ENCODE results near the gene RHD. TPM values are rescaled to one million over a fixed set of nuclear protein-coding genes. Genes with fewer than 3 reads are reported as not detected.
A peak's percentile ranks its signal among the peaks of the same experiment; 100 is the strongest.
"Not testable (repeated sequence)": the region's sequence is repeated elsewhere in the genome, so short reads cannot be mapped to it uniquely, and the experiment has no call there.

The RHD gene
- total RNA-seq, 6 experiments from 2014 or later, result 0.22 to 0.58 (median 0.51) TPM; not detected in 3

- Histone ChIP-seq H3K27me3 (no peaks in the 10 kb centered on the region), H3K4me1 (peaks cover 0 to 22% (median 10%) of the 10 kb centered on the region in 4 donors), H3K36me3 (peaks cover 0 to 33% (median 19%) of the 10 kb centered on the region in 4 donors), H3K9me3 (no peaks in the 10 kb centered on the region), H3K4me3 (no peak overlapping the region), H3K27ac (peak overlapping the region in 1 of 3 donors; percentile 19)
- intact Hi-C loops (cut with DNase I), result no loop called here
- TF ChIP-seq POLR2A (IDR thresholded peaks at IDR 0.05), result no peak
- TF ChIP-seq, protein P1, sequence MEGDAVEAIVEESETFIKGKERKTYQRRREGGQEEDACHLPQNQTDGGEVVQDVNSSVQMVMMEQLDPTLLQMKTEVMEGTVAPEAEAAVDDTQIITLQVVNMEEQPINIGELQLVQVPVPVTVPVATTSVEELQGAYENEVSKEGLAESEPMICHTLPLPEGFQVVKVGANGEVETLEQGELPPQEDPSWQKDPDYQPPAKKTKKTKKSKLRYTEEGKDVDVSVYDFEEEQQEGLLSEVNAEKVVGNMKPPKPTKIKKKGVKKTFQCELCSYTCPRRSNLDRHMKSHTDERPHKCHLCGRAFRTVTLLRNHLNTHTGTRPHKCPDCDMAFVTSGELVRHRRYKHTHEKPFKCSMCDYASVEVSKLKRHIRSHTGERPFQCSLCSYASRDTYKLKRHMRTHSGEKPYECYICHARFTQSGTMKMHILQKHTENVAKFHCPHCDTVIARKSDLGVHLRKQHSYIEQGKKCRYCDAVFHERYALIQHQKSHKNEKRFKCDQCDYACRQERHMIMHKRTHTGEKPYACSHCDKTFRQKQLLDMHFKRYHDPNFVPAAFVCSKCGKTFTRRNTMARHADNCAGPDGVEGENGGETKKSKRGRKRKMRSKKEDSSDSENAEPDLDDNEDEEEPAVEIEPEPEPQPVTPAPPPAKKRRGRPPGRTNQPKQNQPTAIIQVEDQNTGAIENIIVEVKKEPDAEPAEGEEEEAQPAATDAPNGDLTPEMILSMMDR (IDR thresholded peaks at IDR 0.05), result no peak
- ATAC-seq (peak; percentile 53 to 62 (median 60)), DNase-seq (no peak)
Measured at GRCh38 chr1:25356441-25356840, 84.1 kb downstream of the RHD start.

DNA sequence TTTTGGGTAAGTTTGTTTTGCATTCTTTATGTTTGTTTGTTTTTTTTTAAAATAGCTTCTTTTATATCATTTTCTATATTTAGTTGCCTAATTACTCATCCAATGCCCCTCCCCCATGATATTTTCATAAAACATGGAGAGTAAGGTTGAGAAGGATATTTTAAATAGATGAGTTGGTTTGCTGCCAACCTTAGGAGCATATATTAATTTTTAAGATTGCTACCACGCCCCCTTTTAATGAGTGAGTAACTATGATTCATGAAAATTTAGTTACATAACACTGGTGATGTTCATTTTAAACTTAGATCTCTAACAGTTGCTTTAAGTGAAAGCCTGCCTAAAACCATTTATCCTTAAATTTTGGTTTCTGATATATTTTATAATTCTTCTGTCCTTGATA lies 84.5 kb downstream of the RHD start:
- ATAC-seq (no peak), DNase-seq (no peak)
- peaks cover 0 to 35% (median 19%) of the 10 kb centered on the region in 4 donors for H3K36me3 ChIP-seq
- WGBS (ENCODE audit: insufficient coverage, low coverage, low lambda C conversion rate, missing lambda C conversion rate), result 89% methylated on average over 1 of the region's 1 CpG
- no peaks in the 10 kb centered on the region for H3K9me3 ChIP-seq
- intact Hi-C loops (cut with DNase I), result no loop called here
- no peak overlapping the region for H3K27ac ChIP-seq
- no peaks in the 10 kb centered on the region for H3K27me3 ChIP-seq
- no peak overlapping the region for H3K4me3 ChIP-seq
- H3K4me1 ChIP-seq, result peaks cover 0 to 22% (median 10%) of the 10 kb centered on the region in 4 donors
- TF ChIP-seq, protein P1 (IDR thresholded peaks at IDR 0.05), result no peak
- no peak for TF ChIP-seq POLR2A (IDR thresholded peaks at IDR 0.05)

GRCh38 chr1:25360596-25361581 lies 88.6 kb downstream of the RHD start:
- Histone ChIP-seq H3K4me3 (no peak overlapping the region), H3K27me3 (no peaks in the 10 kb centered on the region), H3K27ac (peak overlapping the region in 2 of 3 donors; percentile 2 to 9), H3K9me3 (no peaks in the 10 kb centered on the region), H3K36me3 (peaks cover 0 to 21% (median 9%) of the 10 kb centered on the region in 4 donors), H3K4me1 (peaks cover 0 to 12% (median 6%) of the 10 kb centered on the region in 4 donors)
- 74% methylated on average over 4 of the region's 7 CpGs for WGBS (ENCODE audit: insufficient coverage, low coverage, low lambda C conversion rate, missing lambda C conversion rate)
- intact Hi-C loops (cut with DNase I), result no loop called here
- DNase-seq (no peak), ATAC-seq (peak in 2 of 4 donors; percentile 25 to 35)
- TF ChIP-seq, protein P1 (IDR thresholded peaks at IDR 0.05), result no peak
- no peak for TF ChIP-seq POLR2A (IDR thresholded peaks at IDR 0.05)

- peaks cover 0 to 21% (median 9%) of the 10 kb centered on the region in 4 donors for H3K36me3 ChIP-seq
- H3K27me3 ChIP-seq, result no peaks in the 10 kb centered on the region
- WGBS (ENCODE audit: insufficient coverage, low coverage, low lambda C conversion rate, missing lambda C conversion rate), result 75% methylated on average over 2 of the region's 2 CpGs
- no peak for ATAC-seq
- no peaks in the 10 kb centered on the region for H3K9me3 ChIP-seq
- H3K4me1 ChIP-seq, result peaks cover 0 to 2% (median under 1%) of the 10 kb centered on the region in 4 donors
- no peak for TF ChIP-seq POLR2A (IDR thresholded peaks at IDR 0.05)
- TF ChIP-seq, protein P1 (IDR thresholded peaks at IDR 0.05), result no peak
- intact Hi-C loops (cut with DNase I), result no loop called here
- peak overlapping the region; percentile 2 to 9 (median 4) for H3K27ac ChIP-seq
- H3K4me3 ChIP-seq, result no peak overlapping the region
- no peak for DNase-seq
Measured at GRCh38 chr1:25361901-25362300, 89.6 kb downstream of the RHD start.

- DNase-seq; H3K4me3 ChIP-seq; intact Hi-C loops (cut with DNase I); H3K27me3 ChIP-seq; H3K27ac ChIP-seq; H3K9me3 ChIP-seq; H3K4me1 ChIP-seq: not testable (repeated sequence)
- WGBS (ENCODE audit: insufficient coverage, low coverage, low lambda C conversion rate, missing lambda C conversion rate), result no CpG with 5 or more reads among the region's 17 CpGs
- peaks cover 0 to 21% (median 9%) of the 10 kb centered on the region in 4 donors for H3K36me3 ChIP-seq
- ATAC-seq, result peak in 3 of 4 donors; percentile 36 to 54 (median 38)
Measured at GRCh38 chr1:25362634-25363559, 90.6 kb downstream of the RHD start.

Data from right lobe of liver (tissue), 6 donors.